ENCODE measurements around the gene SMIM9.

GRCh38 chrX:154813801-154814200 lies 20.7 kb downstream of the SMIM9 start:
- no peak for TF ChIP-seq CTCF (IDR thresholded peaks at IDR 0.05)
- TF ChIP-seq EP300 (IDR thresholded peaks at IDR 0.05) = no peak

Data from ovary (tissue), 3 donors.